Central memory CD8-positive, alpha-beta T cell (primary cell): ENCODE data around the gene CXCL5.
"Not testable (repeated sequence)": the region's sequence is repeated elsewhere in the genome, so short reads cannot be mapped to it uniquely, and the experiment has no call there.

Experiments used
- ATAC-seq: fragments of 150-1000 bp; cut with Tn5 transposase; replicated peaks from 2 replicates; pipeline ENCODE4 v1.10.0; 2022; ENCODE audit warnings: mild to moderate bottlenecking, moderate FRiP score, moderate number of reproducible peaks; ENCODE audit not compliant: poor library complexity, severe bottlenecking; ENCODE audit errors: extremely low read depth
- DNase-seq, 2 donors: peaks; one replicate each; pipeline ENCODE4 v3.0.0; 2021; ENCODE audit warnings: low spot score in 2 of 2
- H3K27ac Mint-ChIP-seq: one replicate; pipeline ENCODE4 v1.8.0; 2022; ENCODE audit warnings: low read depth, mild to moderate bottlenecking, moderate library complexity, mixed read lengths
- H3K27me3 Mint-ChIP-seq: one replicate; pipeline ENCODE4 v1.8.0; 2022; ENCODE audit warnings: mixed read lengths
- H3K36me3 Mint-ChIP-seq: one replicate; pipeline ENCODE4 v1.8.0; 2022; ENCODE audit warnings: mild to moderate bottlenecking, moderate library complexity, mixed read lengths; ENCODE audit not compliant: insufficient read depth
- H3K4me1 Mint-ChIP-seq: one replicate; pipeline ENCODE4 v1.8.0; 2022; ENCODE audit warnings: mixed read lengths
- H3K4me3 Mint-ChIP-seq: one replicate; pipeline ENCODE4 v1.8.0; 2022; ENCODE audit warnings: mild to moderate bottlenecking, moderate library complexity, mixed read lengths
- H3K9me3 Mint-ChIP-seq: one replicate; pipeline ENCODE4 v1.8.0; 2022; ENCODE audit warnings: mixed read lengths

Gene CXCL5

DNA sequence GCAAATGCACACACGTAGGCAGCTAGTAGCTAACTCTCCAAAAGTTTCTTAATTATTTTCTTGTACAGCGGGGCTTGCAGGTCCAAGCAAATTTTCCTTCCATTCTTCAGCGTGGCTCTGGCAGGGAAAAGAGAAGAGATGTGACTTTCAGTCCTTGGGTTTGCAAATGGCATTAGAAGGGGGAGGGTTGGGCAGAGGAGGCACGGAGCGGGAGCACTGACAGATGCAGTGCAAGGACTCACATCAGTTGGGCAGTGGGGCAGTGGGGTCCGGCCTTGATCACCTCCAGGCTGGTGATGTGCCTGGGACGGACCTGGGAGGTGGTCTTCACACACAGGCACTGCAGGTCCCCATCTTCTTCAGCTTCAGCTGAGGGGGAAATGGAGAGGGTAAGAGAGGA lies 17.3 kb downstream of the CXCL5 start:
- not testable (repeated sequence) for H3K27me3 Mint-ChIP-seq, H3K9me3 Mint-ChIP-seq, H3K4me3 Mint-ChIP-seq, H3K27ac Mint-ChIP-seq, ATAC-seq, H3K36me3 Mint-ChIP-seq, H3K4me1 Mint-ChIP-seq, DNase-seq

DNA sequence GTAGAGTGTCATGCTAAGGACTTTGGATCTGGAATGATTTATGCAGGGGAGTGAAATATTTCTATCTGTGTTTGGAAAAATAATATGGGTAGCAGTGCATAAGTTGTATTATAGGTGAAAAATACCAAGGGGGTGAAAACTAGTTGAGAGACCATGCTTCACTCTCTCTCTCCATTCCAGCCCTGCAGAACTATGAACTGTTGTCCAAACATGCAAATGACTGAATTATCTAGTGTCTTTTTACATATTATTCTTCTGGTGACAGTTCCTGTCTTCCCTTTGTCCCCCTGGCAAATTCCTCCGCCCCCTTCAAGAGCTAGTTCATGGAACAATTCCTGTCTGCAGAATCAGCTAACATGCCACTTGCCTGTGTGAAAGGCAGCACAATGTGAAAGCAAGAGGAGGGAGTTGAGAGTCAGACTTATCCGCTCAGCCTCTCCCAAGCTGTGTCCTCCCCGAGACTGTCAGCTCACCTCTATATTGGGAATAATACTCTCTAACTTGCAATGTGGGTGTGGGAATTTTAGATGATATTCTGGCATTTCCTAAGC lies 19.0 kb downstream of the CXCL5 start:
- DNase-seq (no peak), ATAC-seq (no peak)
- Mint-ChIP-seq H3K27me3 (no peaks in the 10 kb centered on the region), H3K4me1 (no peaks in the 10 kb centered on the region), H3K36me3 (no peaks in the 10 kb centered on the region), H3K27ac (no peak overlapping the region), H3K9me3 (peaks cover 11% of the 10 kb centered on the region), H3K4me3 (no peak overlapping the region)

DNA sequence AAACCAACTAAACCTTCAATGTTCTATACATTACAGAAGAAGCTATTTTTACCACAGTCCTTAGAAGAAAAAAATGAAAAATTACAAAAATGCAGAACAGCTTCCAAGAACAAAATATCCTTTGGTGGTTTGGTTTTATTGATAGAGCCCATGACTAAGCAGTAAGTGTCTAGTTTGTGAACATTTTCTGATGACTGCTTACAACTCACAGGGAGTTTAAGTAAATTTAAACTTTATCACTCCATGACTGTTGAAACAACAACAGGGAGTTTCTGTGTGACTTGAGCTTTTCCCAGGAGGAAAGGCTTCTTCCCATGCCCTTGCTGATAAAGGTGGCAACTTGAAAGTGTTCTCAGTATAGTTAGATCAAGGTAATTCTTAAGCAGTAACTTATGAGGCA lies 19.6 kb downstream of the CXCL5 start:
- DNase-seq = no peak
- Mint-ChIP-seq H3K9me3 (peaks cover 11% of the 10 kb centered on the region), H3K4me3 (no peak overlapping the region), H3K27ac (no peak overlapping the region), H3K27me3 (no peaks in the 10 kb centered on the region), H3K4me1 (no peaks in the 10 kb centered on the region), H3K36me3 (no peaks in the 10 kb centered on the region)
- ATAC-seq = no peak

DNA sequence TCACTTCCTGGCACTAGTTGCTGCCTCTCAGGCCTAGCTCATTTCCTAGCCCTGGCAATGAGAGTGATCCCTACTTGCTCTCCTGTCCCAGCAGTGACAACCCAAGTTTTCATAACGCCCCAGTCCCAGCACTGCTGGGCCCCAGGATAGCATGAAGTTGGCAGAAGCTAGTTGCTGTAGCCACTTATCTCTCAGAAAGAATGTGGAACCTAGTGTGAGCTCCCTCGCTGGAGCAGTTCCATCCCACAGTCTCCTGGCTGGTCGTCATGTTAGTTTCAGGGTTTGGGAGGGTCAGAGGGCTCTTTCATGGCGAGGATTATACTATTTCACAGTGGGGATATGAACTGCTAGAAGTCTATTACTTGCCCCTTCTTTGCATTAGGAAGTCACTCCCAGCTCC lies 21.8 kb downstream of the CXCL5 start:
- Mint-ChIP-seq H3K27ac (no peak overlapping the region), H3K9me3 (peaks cover 21% of the 10 kb centered on the region), H3K27me3 (no peaks in the 10 kb centered on the region), H3K4me1 (no peaks in the 10 kb centered on the region), H3K4me3 (no peak overlapping the region), H3K36me3 (no peaks in the 10 kb centered on the region)
- DNase-seq (no peak), ATAC-seq (no peak)

DNA sequence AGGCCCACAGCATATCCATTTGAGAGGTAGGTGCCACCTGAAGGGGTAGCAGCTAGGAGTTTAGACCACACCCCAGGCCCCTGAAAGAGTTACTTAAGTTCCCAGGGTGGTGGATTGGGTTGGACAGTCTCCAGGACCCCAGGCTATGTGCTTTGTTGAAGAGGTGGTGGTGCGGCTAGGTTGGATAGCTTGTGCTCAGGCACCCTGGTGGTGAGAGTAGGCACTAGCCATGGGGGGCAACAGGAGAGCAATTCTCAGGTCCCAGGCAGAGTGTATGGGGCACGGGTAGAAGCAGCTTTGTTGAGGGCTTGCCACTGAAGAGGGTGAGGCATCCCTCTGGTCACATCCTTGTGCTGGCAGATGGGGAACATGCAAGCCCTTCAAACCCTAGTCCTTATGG lies 22.3 kb downstream of the CXCL5 start:
- Mint-ChIP-seq H3K36me3 (no peaks in the 10 kb centered on the region), H3K27me3 (no peaks in the 10 kb centered on the region), H3K4me3 (no peak overlapping the region), H3K27ac (no peak overlapping the region), H3K9me3 (peaks cover 23% of the 10 kb centered on the region), H3K4me1 (no peaks in the 10 kb centered on the region)
- ATAC-seq = no peak
- no peak for DNase-seq

DNA sequence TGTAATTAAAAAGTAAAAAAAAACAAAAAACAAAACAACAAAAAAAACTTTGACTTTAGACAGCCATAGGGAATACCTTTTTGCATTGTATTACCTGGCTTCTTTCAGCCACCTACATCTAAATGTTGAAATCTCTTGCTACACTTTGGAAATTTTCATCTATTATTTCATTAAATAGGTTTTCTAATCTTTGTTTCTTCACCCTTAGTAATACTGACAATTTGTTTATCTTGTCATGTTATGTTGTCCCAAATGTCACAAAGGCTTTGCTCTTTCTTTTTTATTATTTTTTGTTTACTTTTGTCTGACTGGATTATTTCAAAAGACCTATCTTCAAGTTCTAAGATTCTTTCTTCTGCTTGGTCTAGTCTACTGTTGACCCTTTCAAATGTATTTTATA lies 24.1 kb downstream of the CXCL5 start:
- Mint-ChIP-seq H3K9me3 (peaks cover 29% of the 10 kb centered on the region), H3K27ac (no peak overlapping the region)
- ATAC-seq = no peak

DNA sequence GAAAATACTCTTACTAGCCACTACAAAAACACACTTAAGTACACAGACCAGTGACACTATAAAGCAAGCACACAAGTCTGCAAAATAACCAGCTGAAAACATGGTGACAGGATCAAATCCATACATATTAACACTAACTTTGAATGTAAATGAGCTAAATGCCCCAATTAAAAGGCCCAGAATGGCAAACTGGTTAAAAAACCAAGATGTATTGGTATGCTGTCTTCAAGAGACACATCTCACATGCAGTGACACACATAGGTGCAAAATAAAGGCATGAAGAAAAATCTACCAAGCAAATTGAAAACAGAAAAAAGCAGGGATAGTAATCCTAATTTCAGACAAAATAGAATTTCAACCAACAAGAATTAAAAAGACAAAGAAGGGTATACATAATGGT lies 27.5 kb downstream of the CXCL5 start:
- no peak for ATAC-seq
- no peaks in the 10 kb centered on the region for H3K4me1 Mint-ChIP-seq
- H3K27ac Mint-ChIP-seq = no peak overlapping the region
- peaks cover 24% of the 10 kb centered on the region for H3K9me3 Mint-ChIP-seq
- H3K4me3 Mint-ChIP-seq = no peak overlapping the region
- no peaks in the 10 kb centered on the region for H3K36me3 Mint-ChIP-seq
- DNase-seq = no peak
- H3K27me3 Mint-ChIP-seq = no peaks in the 10 kb centered on the region

More for the DNA sequence above, 24.1 kb downstream of the CXCL5 start:
- no peaks in the 10 kb centered on the region for H3K36me3 Mint-ChIP-seq
- H3K4me1 Mint-ChIP-seq = no peaks in the 10 kb centered on the region
- H3K27me3 Mint-ChIP-seq = no peaks in the 10 kb centered on the region
- no peak overlapping the region for H3K4me3 Mint-ChIP-seq
- no peak for DNase-seq

DNA sequence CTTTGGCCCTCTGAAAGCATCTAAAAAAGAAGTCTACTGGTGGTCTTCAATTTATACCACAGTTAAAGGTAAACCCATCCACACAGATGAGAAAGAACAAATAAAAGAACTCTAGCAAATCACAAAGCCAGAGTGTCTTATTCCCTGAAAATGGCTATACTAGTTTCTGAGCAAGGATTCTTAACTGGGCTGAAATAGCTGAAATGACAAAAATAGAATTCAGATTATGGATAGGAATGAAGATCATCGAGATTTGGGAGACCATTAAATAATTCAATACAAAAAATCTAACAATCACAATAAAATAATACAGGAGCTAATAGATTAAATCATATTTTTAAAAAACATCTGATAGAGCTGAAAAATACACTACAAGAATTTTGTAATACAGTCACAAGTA lies 28.5 kb downstream of the CXCL5 start:
- no peaks in the 10 kb centered on the region for H3K27me3 Mint-ChIP-seq
- H3K4me1 Mint-ChIP-seq = no peaks in the 10 kb centered on the region
- no peak overlapping the region for H3K27ac Mint-ChIP-seq
- DNase-seq = no peak
- ATAC-seq = no peak
- H3K4me3 Mint-ChIP-seq = no peak overlapping the region
- H3K36me3 Mint-ChIP-seq = no peaks in the 10 kb centered on the region
- H3K9me3 Mint-ChIP-seq = peaks cover 18% of the 10 kb centered on the region

DNA sequence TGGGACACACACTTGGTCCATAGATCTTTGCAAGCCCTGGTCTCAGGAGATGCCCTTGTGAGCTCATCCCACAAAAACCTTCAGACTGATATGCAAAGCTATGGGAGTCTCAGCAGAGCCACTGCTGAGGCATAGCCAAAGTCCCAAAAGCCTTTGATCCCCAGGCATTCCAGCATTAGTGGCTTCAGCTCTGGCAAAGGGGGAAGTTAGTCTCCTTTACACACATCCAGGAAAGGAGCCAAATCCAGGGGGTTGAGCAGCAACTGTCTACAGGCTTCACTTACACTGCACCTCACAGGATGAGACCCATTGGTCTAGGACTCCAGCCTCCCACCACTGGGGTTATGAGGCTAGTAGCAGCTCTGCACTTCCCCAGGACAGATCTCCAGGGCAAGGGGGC lies 30.6 kb downstream of the CXCL5 start:
- Mint-ChIP-seq H3K27me3 (no peaks in the 10 kb centered on the region), H3K4me1 (no peaks in the 10 kb centered on the region), H3K9me3 (peaks cover 31% of the 10 kb centered on the region)

DNA sequence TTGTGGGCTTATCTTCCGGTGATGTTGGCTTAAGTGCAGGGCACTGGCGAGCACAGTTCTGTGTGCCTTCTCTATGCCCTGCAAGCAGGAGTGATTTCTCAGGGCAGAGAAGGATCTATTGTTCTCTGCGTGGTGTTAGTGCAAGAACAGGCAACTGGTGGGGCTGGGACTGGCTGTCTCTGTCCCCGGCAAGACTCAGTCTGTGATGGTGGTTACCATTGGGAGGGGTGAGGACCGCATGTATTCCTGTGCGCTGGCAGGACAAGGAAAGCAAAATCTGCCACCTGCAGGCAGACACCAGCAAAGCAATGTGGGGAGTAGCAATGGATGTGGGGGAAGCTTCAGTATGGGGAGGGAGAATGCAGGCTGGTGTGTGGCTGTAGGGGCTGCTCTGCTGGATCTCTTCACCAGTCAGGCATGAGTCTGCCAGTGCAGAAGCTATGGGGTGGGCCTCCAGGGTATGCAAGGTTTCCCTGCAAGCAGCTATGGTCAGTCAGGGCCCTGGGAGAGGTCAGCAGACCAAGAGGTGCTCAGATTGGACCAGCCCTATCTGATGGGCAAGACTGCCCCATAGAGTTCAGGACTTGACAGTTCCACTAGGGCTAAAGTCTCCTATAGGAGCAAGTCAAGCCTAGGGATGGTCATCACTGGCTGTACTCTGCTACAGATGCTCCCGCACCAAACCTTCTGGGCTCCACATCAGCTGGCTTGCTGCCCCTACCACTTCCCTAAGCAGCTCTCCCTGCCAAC lies 33.4 kb downstream of the CXCL5 start:
- Mint-ChIP-seq H3K27me3 (no peaks in the 10 kb centered on the region), H3K4me1 (no peaks in the 10 kb centered on the region), H3K9me3 (peaks cover 27% of the 10 kb centered on the region), H3K36me3 (peaks cover 2% of the 10 kb centered on the region), H3K4me3 (no peak overlapping the region), H3K27ac (no peak overlapping the region)
- DNase-seq (no peak), ATAC-seq (no peak)

More for the DNA sequence above, 30.6 kb downstream of the CXCL5 start:
- H3K36me3 Mint-ChIP-seq = no peaks in the 10 kb centered on the region
- H3K27ac Mint-ChIP-seq = no peak overlapping the region
- no peak overlapping the region for H3K4me3 Mint-ChIP-seq
- ATAC-seq = no peak
- DNase-seq = no peak

DNA sequence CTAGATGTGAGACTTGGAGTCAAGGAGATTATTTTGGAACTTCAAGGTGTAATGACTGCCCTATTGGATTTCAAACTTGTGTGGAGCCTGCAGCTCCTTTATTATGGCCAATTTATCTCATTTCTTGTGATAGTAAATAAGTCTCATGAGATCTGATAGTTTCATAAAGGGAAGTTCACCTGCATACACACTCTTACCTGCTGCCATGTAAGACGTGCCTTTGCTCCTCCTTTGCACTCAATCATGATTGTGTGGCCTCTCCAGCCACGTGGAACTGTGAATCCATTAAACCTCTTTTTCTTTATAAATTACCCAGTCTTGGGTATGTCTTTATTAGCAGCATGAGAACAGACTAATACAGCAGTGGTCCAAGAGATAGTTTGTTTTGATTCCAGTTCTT lies 35.8 kb downstream of the CXCL5 start:
- ATAC-seq (no peak), DNase-seq (no peak)
- Mint-ChIP-seq H3K36me3 (peaks cover 2% of the 10 kb centered on the region), H3K27ac (no peak overlapping the region), H3K4me1 (no peaks in the 10 kb centered on the region), H3K4me3 (no peak overlapping the region), H3K27me3 (no peaks in the 10 kb centered on the region), H3K9me3 (peaks cover 27% of the 10 kb centered on the region)

DNA sequence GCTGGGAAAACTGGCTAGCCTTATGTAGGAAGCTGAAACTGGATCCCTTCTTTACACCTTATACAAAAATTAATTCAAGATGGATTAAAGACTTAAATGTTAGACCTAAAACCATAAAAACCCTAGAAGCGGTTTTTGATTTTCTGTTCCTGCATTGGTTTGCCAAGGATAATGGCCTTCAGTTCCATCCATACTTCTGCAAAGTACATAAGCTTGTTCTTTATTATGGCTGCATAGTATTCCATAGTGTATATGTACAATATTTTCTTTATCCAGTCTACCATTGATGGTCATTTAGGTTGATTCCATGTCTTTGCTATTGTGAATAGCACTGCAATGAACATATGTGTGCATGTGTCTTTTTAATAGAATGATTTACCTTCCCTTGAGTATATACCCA lies 39.4 kb downstream of the CXCL5 start:
- ATAC-seq, H3K4me3 Mint-ChIP-seq, DNase-seq, H3K36me3 Mint-ChIP-seq, H3K27me3 Mint-ChIP-seq, H3K27ac Mint-ChIP-seq, H3K4me1 Mint-ChIP-seq: not testable (repeated sequence)
- H3K9me3 Mint-ChIP-seq = peaks cover 33% of the 10 kb centered on the region

DNA sequence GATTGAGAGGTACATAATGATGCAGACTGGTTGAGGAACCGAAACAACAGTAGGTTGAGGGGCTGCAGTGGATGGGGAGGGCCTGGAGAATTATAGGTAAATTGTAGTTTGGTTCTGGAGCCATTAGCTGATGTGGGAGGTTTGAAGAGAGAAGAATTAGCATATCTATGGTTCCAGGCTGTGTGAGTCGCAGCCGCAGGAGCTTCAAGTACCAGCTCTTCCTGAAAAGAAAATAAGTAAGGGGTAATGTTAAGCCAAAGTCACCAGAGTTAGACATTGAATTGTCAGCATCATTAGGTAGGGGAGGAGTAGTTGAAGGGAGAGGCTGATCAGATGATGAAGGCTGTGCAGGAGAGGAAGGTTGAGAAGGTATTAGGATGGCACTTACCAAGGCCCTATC lies 46.1 kb downstream of the CXCL5 start:
- no peak overlapping the region for H3K4me3 Mint-ChIP-seq
- ATAC-seq = no peak
- no peak for DNase-seq
- H3K27ac Mint-ChIP-seq = no peak overlapping the region
- no peaks in the 10 kb centered on the region for H3K27me3 Mint-ChIP-seq
- no peaks in the 10 kb centered on the region for H3K36me3 Mint-ChIP-seq
- H3K4me1 Mint-ChIP-seq = no peaks in the 10 kb centered on the region
- H3K9me3 Mint-ChIP-seq = peaks cover 27% of the 10 kb centered on the region
